Measurements from ENCODE around the gene MUC13. TPM values are rescaled to one million over a fixed set of nuclear protein-coding genes. Genes with fewer than 3 reads are reported as not detected.

MUC13 gene
- total and polyA plus RNA-seq, 2 of the 4 experiments (the other 2 are of a cell fraction), result not detected

GRCh38 chr3:124878561-124879336 lies 55.8 kb downstream of the MUC13 start:
- 0% methylated on average over 5 of the region's 6 CpGs; no CpG with 5 or more reads in 1 of the 2 experiments for WGBS, 2 experiments (ENCODE audit: extremely low coverage in 2 of 2, insufficient read length in 1 of 2)
- POLR2A ChIA-PET (ENCODE audit: unreplicated experiment), result interaction anchor here (0.6 kb wide), 1 partner anchor 72 kb away, joined by 3 read pairs; no protein-coding TSS in a partner anchor
- in situ Hi-C loops (cut with MboI; ENCODE audit: low sequenced_read_pairs), result no loop called here

More at GRCh38 chr3:124878561-124879336, 55.8 kb downstream of the MUC13 start:
- H2BK15ac ChIP-seq (ENCODE audit: low read depth, low read length), result peak overlapping the region; percentile 58; the same call in 1 of the 3 replicates
- H4K91ac ChIP-seq (ENCODE audit: insufficient read depth, low read depth, low read length), result peak overlapping the region; percentile 61
- no peaks in the 10 kb centered on the region for H3K27me3 ChIP-seq (ENCODE audit: control insufficient read depth, insufficient read depth, low read length)
- DNase-seq (peak; percentile 95), ATAC-seq (ENCODE audit: low read depth) (peak; percentile 91)
- H2AFZ ChIP-seq (replicated peaks; ENCODE audit: low read length, poor library complexity), result no peak overlapping the region
- H4K8ac ChIP-seq (ENCODE audit: low read depth in 2 of 2, low read length in 2 of 2), result peak overlapping the region; percentile 1 to 10; a peak in 3 of 4 replicates
- H3K4me1 ChIP-seq (ENCODE audit: control insufficient read depth, insufficient read depth, low read length), result peaks cover 22% of the 10 kb centered on the region
- H2BK120ac ChIP-seq (ENCODE audit: low read depth, low read length), result peak overlapping the region; percentile 89; the same call in 1 of the 2 replicates
- dilution Hi-C loops (cut with HindIII; ENCODE audit: low sequenced_read_pairs, unreplicated experiment) (loop anchor here (25.0 kb wide), 1 partner anchor 116 kb away; no protein-coding TSS in a partner anchor), intact Hi-C loops (cut with micrococcal nuclease) (loop anchor here (2.0 kb wide), 1 partner anchor 20 kb away; no protein-coding TSS in a partner anchor)
- peak overlapping the region; percentile 61 for H3K4me2 ChIP-seq (ENCODE audit: low read depth, low read length)
- no peak overlapping the region for H3K9ac ChIP-seq (ENCODE audit: low read depth, low read length)
- H2AK5ac ChIP-seq (ENCODE audit: low read depth, low read length), result peak overlapping the region; percentile 83
- TF ChIP-seq BHLHE40 (IDR thresholded peaks at IDR 0.05; ENCODE audit: low read depth, low read length) (0 out of 2 replicates have a peak, but pooled peaks have one; percentile 24), RFX5 (IDR thresholded peaks at IDR 0.05; ENCODE audit: low read depth, low read length) (no peak), FOS (IDR thresholded peaks at IDR 0.05; ENCODE audit: low read depth, low read length) (peak; percentile 50; the same call in 1 of the 2 replicates), MAFK (IDR thresholded peaks at IDR 0.05; ENCODE audit: low read depth, low read length) (0 out of 2 replicates have a peak, but pooled peaks have one; percentile 4), CEBPB (IDR thresholded peaks at IDR 0.05; ENCODE audit: low read depth, low read length) (peak; percentile 61; the same call in 1 of the 2 replicates), SMC3 (IDR thresholded peaks at IDR 0.05; ENCODE audit: low read depth, low read length) (no peak), NFE2L2 (IDR thresholded peaks at IDR 0.05; ENCODE audit: low read depth, low read length) (peak; percentile 36; the same call in 1 of the 2 replicates), MAZ (IDR thresholded peaks at IDR 0.05; ENCODE audit: borderline replicate concordance, low read depth, low read length) (0 out of 2 replicates have a peak, but pooled peaks have one; percentile 7)
- TF ChIP-seq, protein P1, sequence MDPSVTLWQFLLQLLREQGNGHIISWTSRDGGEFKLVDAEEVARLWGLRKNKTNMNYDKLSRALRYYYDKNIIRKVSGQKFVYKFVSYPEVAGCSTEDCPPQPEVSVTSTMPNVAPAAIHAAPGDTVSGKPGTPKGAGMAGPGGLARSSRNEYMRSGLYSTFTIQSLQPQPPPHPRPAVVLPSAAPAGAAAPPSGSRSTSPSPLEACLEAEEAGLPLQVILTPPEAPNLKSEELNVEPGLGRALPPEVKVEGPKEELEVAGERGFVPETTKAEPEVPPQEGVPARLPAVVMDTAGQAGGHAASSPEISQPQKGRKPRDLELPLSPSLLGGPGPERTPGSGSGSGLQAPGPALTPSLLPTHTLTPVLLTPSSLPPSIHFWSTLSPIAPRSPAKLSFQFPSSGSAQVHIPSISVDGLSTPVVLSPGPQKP (IDR thresholded peaks at IDR 0.05; ENCODE audit: borderline replicate concordance, low read depth, low read length), result no peak
- H3K23ac ChIP-seq (ENCODE audit: low read depth, low read length), result no peak overlapping the region
- H4K5ac ChIP-seq (ENCODE audit: low read depth, low read length), result no peak overlapping the region
- CTCF ChIA-PET, result interaction anchor here (1.2 kb wide), 2 partner anchors 17 to 92 kb away, joined by 3 to 4 read pairs; no protein-coding TSS in a partner anchor
- H3K79me1 ChIP-seq (ENCODE audit: low read depth in 1 of 2, low read length in 2 of 2), result peaks cover 16 to 71% of the 10 kb centered on the region in 2 experiments; a peak in 3 of 4 replicates
- no peaks in the 10 kb centered on the region for H3K9me3 ChIP-seq (ENCODE audit: control insufficient read depth, insufficient read depth, low read length)
- H3K4me3 ChIP-seq (ENCODE audit: insufficient read depth, low read depth, low read length), result no peak overlapping the region
- peak overlapping the region; percentile 34 for H3K27ac ChIP-seq (ENCODE audit: insufficient read depth, low read length)
- no peak overlapping the region for H2AK9ac ChIP-seq (replicated peaks; ENCODE audit: low read depth, low read length, poor library complexity)
- peaks cover 17% of the 10 kb centered on the region for H4K20me1 ChIP-seq (ENCODE audit: insufficient read depth, low read length)
- H3K14ac ChIP-seq (replicated peaks; ENCODE audit: low read depth, low read length), result peak overlapping the region; percentile 30
- peak overlapping the region; percentile 61 for H2BK5ac ChIP-seq (ENCODE audit: low read depth, low read length, poor library complexity, severe bottlenecking)
- no peaks in the 10 kb centered on the region; the same call in none of the 2 replicates for H3K36me3 ChIP-seq (ENCODE audit: control insufficient read depth, insufficient read depth, low read length)
- BruUV-seq (replicated peaks), result no TSS peak
- peak overlapping the region; percentile 69 for H3K4ac ChIP-seq (ENCODE audit: low read depth, low read length)
- peaks cover 30% of the 10 kb centered on the region for H3K9me1 ChIP-seq (ENCODE audit: insufficient read depth, low read length)
- H3K18ac ChIP-seq (ENCODE audit: low read depth, low read length), result peak overlapping the region; percentile 6; the same call in 1 of the 2 replicates
- H2BK20ac ChIP-seq (ENCODE audit: low read depth, low read length), result peak overlapping the region; percentile 81; the same call in 1 of the 2 replicates
- 0 out of 2 replicates have a peak overlapping the region, but pooled peaks have one; percentile 58 for H3K56ac ChIP-seq (ENCODE audit: extremely low read depth, insufficient read depth, low read length)
